ENCODE measurements around the gene SLITRK5.

Gene SLITRK5

GRCh38 chr13:87698268-87698667 is 27.1 kb downstream of the SLITRK5 start:
- no peak for DNase-seq (ENCODE audit: low read depth in 3 of 3)

GRCh38 chr13:87709947-87710346 is 38.8 kb downstream of the SLITRK5 start:
- DNase-seq (ENCODE audit: low read depth in 3 of 3): no peak

GRCh38 chr13:87712012-87712411 is 40.8 kb downstream of the SLITRK5 start:
- no peak for DNase-seq (ENCODE audit: low read depth in 3 of 3)

Data from stimulated activated CD4-positive, alpha-beta T cell treated with anti-CD3 and anti-CD28 coated beads, TNF-alpha, amount 100 ng/mL, for 4 hours (primary cell).